ENCODE measurements around the gene MYH1. TPM values are rescaled to one million over a fixed set of nuclear protein-coding genes. Genes with fewer than 3 reads are reported as not detected.

Gene MYH1
- under 1 TPM in 3 of 4 donors, not detected in 1; 0.16 to 0.88 (median 0.38) TPM for total RNA-seq

GRCh38 chr17:10518271-10519037 lies at the start of gene MYH1:
TSS of gene MYH1 (minus strand) at chr17:10518542. CDS start at chr17:10516642, 1,900 bp downstream.
- TF ChIP-seq CTCF (IDR thresholded peaks at IDR 0.05; ENCODE audit: low read depth): no peak

- TF ChIP-seq CTCF (IDR thresholded peaks at IDR 0.05; ENCODE audit: low read depth): no peak
Measured at GRCh38 chr17:10563991-10564660, 45.8 kb upstream of the MYH1 start.

GRCh38 chr17:10558049-10558448 lies 39.7 kb upstream of the MYH1 start:
- no peak for TF ChIP-seq CTCF (IDR thresholded peaks at IDR 0.05; ENCODE audit: low read depth)

GRCh38 chr17:10557422-10557821 lies 39.1 kb upstream of the MYH1 start:
- TF ChIP-seq CTCF (IDR thresholded peaks at IDR 0.05; ENCODE audit: low read depth): no peak

GRCh38 chr17:10556301-10557005 lies 38.1 kb upstream of the MYH1 start:
- no peak for TF ChIP-seq CTCF (IDR thresholded peaks at IDR 0.05; ENCODE audit: low read depth)

GRCh38 chr17:10550014-10550413 lies 31.7 kb upstream of the MYH1 start:
- no peak for TF ChIP-seq CTCF (IDR thresholded peaks at IDR 0.05; ENCODE audit: low read depth)

Measured in subcutaneous adipose tissue (tissue), 4 donors.